Femur (tissue), 1 donor: ENCODE measurements around the gene PHEX.
A peak's percentile ranks its signal among the peaks of the same experiment; 100 is the strongest.

ENCODE experiments used
- DNase-seq: peaks from one replicate; pipeline ENCODE4 v3.0.0-alpha.2; 2017

Gene PHEX

DNA sequence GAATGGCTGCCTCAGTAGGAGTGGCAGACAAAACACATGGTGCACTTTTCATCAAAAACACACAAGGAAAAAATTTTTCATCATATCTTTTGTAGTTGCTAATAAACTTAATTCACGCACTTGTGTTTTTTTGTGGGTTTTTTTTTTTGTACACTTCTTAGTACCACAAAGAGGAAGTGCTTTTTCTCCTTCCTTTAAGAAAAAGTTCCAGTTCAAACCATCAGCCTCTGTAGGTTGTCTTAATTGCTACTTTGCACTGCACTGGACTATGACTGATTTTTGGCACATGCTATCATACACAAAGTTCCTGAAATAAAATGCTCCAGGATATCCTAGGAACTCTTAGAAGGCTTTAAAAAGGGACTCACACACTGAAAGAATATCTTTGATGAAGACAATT is at the start of gene PHEX:
Gene PHEX, plus strand, starts transcription at position 242 of the 400 bp plus-strand sequence. CDS start 681 bp downstream, outside the sequence.
- no peak for DNase-seq

DNA sequence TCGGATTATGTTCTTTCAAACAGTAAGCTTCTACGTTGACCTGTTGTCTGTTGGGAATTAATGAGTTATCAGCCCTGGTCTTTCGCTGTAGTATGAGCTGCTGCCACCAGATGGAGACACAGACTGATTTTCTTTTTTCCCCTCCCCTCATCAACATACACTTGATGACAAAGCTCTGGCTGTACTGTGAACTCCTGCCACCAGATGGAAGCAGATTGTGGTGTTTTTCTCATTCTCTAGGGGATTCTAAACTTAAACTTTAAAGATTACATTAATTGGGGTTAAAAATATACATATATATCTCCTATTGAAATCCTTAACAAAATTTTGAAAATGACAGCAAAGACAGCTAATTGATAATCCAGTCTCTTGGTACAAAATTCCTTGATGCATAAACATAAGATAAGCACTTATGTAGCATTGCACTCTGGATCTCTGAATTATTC is 46.8 kb upstream of the PHEX start:
- DNase-seq = peak; percentile 79

DNA sequence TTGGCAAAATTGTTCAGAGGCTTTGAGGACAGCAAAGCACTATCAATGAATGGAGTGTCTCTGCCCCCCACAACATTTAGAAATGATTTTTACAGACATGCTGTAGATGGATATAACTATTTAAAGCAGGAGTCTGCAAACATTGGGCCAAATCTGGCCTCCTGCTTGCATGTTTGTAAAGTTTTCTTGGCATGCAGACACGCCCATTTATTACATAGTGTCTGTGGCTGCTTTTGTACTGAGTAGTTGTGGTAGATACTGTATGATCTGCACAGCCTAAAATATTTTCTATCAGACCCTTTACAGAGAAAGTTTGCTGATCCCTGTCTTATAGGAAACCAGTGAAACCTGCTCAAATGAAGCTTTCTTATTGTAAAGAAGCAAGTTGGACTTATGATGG is 45.5 kb upstream of the PHEX start:
- no peak for DNase-seq

DNA sequence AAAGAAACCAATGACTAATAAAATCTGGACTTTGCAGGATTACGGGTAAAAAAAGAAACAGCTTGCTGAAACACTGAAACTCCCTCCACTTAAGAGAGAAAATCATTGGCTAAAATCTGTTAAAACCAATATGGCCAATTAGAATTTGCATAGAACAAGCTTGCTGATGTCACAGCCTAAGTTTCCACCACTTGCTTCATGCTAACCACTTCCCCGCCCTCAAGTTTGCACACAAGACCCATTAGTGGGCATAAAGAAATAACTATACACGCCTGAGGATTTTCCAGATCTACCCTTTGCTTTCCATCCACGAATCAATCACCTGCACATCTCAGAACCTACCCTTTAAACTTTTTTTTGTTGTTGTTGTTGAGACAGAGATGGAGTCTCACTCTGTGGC is 42.7 kb upstream of the PHEX start:
- no peak for DNase-seq

DNA sequence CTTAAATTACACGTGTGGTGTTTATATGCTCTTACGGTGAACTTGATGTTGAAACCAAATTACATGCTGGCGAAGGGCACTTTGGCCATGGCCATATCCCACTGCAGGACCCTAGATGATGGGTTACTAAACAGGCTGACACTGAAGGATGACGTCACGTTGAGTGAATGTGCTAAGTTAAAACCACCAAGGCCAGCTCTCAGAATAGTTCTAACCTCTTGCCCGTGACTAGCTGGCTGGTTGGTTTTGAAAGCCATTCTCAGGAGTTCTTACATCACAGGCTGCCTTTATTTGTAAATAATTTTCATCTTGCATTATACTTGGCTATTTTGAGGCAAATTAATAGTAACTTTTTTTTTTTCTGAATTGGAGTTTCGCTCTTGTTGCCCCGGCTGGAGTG is 41.3 kb upstream of the PHEX start:
- peak; percentile 28 for DNase-seq

DNA sequence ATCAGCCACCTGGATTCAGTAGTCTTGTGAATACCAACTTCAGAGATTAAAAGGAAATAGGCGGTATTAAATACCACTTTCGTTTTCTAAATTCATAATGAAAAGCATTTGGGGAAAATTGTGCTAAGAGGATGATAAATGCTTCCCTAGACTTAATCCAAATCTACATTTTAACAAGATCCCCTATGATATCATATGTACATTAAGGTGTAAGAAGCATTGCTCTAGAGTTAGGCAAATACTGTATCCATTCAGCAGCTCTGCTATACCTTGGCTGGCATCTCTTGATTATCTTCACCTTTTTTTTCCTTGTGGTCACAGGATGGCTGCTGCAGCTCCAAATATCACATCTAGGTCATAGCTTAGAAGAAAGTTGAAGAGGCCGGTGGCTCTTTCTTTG is 40.6 kb upstream of the PHEX start:
- DNase-seq = no peak

DNA sequence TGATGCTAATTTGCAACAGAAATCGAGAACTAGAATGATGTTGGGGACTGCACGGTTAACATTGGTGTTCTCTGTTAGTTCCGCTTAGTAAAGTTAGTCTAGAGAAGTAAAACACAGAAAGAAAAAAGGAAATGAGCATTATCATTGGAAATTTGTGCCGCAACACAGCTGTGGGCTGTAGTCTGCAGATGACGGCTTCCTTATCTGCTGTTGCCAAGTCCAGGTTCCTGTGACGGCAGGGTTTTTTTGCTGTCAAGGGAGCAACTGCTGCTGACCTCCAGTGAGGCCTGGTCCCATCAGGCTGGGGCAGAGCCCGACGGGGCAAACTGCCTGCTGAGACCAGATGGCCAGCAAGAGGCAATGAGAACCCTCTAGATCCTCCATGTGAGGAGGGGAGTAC is 38.9 kb upstream of the PHEX start:
- peak; percentile 35 for DNase-seq

DNA sequence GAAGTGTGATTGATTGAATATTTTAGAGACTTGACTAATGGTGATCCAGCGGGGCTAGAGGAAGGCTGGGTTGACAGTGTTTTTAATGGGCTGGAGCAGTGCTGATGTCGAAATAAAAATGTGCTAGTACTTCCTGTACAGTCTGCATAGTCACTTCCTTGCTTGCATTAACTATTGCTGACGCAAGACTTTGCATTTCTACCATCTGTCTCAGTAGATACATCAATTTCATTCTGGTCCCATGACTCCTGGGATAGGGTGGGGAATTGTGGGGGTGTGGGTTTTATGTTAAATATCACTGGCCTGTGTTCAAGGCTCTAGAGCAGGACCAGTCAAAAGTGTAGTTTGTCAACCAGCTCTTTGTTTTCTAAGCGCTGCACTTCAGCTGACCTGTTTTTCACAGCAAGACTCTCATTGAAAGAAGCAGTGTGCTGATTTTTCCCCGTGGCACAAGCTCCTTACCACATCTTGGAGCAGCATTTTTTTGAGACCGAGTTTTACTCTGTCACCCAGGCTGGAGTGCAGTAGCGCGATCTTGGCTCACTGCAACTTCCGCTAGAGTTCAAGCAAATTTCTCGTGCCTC is 35.2 kb upstream of the PHEX start:
- DNase-seq = no peak

DNA sequence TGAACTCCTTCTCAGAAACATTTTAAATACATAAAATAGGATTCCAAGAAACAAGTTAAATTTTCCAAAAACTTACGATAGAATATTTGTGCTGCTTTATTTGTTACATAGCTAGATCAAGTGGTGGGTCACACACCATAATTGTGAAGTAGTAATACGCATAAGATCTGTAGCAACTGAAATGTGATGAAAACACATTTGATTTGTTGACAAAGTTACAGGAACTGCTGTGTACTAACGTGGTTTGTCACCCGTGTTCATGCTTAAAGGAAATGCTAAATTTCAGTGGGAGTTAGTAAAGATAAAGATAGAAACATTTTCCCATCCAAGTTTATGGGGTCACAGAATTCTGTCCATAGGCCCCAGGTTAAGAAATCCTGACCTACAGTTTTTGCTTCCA is 34.1 kb upstream of the PHEX start:
- no peak for DNase-seq

DNA sequence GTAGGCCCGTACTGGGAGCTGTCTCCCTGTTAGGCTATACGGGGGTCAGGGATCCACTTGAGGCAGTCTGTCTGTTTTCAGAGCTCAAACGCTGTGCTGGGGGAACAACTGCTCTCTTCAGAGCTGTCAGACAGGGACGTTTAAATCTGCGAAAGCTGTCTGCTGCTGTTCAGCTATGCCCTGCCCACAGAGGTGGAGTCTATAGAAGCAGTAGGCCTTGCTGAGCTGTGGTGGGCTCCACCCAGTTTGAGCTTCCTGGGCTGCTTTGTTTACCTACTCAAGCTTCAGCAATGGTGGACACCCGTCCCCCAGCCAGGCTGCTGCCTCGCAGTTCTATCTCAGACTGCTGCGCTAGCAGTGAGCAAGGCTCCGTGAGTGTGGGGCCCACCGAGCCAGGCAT is 27.3 kb upstream of the PHEX start:
- DNase-seq = no peak

DNA sequence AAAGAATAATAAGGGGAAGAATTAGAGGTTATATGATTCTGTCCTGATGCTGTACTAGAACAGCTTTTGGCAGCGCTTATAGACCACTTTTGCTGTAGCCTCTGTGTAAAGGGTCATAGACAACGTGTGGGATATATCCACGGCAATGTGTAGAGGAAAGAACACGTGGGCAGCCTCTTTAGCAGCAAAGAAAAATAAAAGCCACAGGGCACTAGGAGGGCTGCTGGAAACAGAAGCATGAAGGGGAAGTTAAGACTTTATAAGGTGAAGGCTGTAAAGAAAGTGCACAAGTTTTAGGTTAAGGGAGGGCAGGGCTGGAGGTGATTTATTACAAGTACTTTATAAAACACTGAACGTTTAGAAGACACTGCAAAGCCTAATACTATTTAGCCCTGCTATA is 20.1 kb upstream of the PHEX start:
- no peak for DNase-seq

DNA sequence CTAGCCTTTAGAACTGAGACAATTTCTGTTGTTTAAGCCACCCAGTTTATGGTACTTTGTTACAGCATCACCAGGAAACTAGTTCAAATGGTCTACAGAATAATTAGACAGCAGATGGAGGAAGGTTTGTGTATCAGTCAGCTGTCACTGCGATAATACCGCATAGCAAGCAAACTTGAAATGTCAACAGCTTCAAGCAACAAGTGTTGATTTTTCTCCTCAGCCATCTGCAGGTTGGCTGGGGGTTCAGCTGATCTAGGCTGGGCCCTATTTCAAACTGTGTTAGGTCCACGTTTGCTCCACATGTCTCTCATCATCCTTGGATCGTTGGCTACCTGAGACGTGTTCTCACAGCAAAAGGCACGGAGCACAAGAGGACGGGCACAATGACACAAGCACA is 19.2 kb upstream of the PHEX start:
- no peak for DNase-seq

DNA sequence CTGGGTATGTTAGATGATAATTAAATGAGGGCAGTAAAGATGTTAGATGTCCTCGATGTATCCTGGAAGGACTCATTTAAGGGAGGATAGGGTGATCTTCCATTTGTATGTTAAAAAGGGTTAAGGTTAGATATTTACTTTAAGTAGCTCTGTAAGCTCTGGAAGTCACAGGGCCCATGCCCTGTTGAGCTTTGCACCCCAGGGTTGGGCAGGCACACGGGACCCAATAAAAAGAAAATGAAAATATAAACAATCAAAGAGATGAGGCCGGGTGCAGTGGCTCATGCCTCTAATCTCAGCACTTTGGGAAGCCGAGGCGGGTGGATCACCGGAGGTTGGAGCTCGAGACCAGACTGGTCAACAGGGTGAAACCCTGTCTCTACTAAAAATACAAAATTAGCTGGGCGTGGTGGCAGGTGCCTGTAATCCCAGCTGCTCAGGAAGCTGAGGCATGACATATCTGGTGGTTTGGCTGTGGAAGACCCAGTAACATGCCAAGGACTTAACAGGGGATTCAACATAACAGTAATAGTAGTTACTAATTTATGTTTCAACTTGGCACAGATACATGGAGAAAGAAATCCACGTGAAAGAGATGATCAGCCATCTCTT is 16.9 kb upstream of the PHEX start:
- no peak for DNase-seq

DNA sequence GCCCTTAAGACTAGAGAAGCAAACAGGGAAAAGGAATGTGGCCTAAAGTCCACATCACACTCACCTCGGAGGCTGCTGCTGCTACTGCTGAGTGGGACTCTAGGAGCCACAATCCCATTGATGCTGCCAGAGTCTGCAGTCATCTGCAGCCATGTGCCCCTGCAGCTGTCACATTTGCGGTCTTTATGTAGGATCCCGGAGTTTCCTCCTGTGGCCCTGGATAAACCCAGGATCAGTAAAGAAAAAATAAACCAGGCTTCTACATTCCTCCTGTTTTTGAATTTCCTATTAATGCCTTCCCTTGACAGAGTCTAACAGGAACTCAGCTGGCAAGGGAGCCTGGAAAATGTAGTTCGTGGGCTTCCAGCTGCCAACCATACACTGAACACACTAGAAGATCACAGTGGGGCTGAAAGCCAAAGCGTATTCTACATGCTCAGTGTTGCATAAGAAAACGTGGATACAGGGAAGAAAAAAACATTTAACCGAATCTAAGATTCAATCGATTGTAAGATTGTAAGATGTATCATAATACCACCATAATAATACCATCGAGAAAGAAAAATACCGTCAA is 10.3 kb upstream of the PHEX start:
- peak; percentile 55 for DNase-seq

DNA sequence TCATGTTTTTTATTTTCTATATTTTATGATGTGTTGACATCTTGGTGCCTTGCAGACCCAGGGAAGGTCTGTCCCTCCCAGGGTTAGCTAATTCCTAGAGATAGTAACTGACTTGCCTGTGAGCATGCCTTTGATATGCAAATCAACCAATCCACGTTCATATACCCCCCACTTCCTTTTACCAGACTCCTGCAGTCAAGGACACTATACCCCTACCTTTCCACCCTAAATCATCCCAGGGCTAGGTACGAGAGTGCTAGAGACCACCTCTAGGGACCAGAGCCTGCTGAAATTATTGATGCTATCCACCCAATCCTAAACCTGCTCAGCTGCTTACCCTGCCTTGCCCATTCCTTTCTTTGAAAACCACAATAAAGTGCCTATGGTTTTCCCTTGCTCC is 7.5 kb upstream of the PHEX start:
- no peak for DNase-seq

DNA sequence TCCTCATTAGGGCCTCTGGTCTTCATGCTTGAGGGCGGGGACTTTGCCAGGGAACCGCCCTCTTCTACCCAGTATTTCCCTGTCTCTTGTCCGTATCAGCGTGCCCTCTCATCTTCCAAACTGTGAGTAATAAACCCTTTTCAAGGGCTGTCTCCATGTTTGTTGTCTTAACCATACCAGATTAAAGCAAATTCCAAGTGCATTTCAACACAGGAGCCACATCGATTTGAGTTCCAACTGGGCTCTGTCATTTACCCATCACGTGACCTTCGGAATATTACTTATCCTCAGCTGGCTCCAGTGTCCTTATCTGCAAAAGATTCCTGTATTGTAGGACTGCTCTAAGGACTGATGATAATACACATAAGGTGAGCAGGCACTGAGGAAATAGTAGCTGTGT is 6.4 kb upstream of the PHEX start:
- DNase-seq = no peak

DNA sequence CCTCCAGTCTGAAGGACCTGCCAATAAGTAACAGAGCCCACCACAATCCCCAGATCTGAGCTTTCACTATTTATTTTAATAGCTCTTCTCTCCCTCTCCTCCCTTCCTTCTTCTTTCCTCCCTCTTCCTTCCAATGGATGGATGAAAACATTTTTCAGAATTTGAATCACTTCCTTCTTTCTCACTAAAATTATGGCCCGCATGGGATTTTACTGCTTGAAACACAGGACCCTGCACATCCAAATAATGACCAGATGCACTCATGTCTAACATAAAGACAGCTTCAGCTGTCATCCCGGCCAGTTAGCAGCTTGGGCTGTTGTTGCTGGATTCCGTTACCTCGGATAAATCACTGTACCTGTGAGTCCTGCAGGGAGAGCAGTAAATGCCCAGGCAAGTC is 5.4 kb upstream of the PHEX start:
- no peak for DNase-seq

DNA sequence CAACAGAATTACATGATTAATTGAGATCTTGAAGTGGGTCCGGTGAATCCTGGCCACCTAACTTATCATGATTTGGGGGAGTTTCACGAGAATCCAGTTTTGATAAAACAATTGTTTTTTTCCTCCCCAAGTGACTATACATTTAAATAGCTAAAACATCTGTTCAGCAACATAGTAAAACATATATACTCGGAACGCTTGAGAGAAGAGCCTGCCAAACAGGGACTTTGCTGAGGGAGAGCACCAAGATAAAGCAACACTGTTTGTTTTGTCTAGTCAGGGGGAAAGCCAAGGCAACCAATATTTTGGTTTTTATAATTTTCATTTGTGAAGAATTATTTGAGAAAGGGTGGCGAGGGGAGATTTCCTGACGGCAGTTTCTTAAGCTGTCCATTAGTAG is 381 bp downstream of the PHEX start:
- DNase-seq = no peak

DNA sequence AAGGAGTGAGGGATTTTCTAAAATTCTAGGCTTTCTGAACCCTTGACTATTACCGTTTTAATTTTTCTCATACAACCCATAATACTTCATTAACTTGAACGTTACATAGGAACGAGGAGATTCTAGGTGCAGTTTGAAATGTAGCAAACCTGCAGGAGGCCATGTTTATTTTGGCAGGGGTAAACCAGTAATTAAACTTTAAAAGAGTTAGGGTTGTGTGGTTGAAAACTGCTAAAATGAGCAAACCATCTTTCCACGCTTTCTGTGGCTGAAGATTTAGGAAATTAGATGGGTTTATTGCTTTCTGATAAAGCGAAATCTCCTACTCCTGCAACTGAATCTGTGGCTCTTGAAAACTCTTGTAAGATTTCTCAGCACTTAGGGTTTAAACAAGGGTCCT is 1.7 kb downstream of the PHEX start:
- DNase-seq = no peak

DNA sequence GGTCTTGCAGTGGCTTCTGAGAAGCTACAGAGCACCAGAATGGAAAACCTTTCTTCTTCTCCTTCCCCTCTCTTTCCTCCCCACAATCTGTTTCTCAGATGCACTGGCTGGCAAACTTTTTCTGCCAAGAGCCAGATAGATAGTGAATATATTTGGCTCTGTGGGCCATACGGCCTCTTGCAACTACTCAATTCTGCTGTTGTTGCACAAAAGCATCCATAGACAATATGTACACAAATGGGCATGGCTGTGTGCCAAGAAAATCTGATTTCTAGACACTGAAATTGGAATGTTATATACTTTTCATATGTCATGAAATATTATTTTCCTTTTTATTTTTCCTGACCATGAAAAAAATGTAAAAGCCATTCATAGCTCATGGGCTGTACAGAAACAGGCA is 3.1 kb downstream of the PHEX start:
- no peak for DNase-seq

DNA sequence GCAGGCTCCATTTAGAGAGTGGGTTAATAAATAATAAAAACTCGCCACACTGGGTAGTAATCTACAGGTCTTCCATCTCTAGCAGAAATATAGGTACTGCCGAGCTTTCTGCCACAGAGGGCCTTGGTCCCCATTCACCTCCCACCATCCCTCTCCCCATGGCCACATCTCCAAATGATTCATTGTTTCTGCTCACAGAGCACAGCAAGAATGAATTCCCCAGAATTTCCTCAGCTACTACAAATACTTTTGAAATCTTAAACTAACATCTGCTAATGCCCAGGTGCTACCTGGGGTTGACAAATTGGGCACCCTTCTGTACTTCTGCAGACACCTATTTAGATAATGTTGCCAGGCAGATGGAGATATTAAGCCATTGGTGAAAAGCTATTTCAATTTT is 5.1 kb downstream of the PHEX start:
- no peak for DNase-seq

DNA sequence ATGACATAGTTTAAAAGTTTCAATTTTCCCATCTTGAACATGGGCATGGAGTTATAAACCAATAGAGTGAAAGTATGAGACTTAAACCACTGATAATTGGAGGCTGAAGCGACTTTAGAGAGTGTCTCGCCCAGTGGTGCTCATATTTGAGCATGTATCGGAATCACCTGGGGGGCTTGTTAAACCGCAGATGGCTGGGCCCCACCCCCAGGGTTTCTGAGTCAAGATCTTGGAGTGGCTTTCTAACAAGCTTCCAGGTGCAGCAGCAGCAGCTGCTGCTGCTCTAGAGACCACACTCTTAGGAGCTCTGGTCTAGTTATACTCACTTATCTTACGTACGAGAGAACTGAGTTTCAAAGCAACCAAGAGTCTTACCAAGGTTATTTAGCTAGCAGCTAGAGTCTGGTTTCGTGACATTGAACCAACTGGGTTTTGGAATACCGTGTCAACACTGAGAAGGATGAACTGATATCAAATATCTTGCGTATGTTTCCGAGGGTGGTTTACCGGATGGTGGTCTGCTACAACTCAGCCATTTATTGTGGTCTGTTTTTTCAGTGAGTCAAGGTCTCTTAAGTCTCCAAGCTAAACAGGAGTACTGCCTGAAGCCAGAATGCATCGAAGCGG is 5.9 kb downstream of the PHEX start:
- no peak for DNase-seq

DNA sequence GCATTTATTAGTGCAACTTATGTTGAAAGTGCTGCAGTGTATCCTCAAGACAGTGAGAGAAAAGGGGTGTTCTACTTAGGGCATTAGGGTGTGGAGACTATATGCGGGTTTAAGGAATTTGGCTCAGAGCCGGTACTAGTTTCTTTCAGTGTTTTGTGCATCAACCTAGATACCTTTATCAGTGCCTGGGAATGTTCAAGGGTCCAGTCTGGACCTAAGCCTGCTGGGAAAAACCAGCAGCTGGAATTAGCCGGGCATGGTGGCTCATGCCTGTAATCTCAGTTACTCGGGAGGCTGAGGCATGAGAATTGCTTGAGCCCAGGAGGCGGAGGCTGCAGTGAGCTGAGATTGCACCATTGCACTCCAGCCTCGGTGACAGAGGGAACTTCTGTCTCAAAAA is 7.4 kb downstream of the PHEX start:
- DNase-seq = no peak

DNA sequence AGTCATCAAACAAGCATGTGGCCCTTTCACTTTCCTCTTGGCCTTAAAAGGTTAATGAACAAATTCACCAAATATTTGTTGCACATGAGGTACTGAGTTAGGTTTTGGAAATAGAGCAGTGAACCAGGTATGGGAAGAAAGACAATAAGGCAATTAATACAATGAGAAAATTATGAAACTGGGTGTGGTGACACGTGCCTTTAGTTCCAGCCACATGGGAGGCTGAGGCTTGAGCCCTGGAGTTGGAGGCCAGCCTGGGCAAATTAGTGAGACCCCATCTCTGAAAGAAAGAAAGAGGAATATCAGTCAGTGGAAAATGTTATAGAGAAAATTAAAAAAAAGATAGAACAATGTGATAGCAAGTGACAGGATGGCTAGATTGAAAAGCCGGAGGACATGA is 8.1 kb downstream of the PHEX start:
- no peak for DNase-seq
